ENCODE data around the gene VAV2.

The VAV2 gene

DNA sequence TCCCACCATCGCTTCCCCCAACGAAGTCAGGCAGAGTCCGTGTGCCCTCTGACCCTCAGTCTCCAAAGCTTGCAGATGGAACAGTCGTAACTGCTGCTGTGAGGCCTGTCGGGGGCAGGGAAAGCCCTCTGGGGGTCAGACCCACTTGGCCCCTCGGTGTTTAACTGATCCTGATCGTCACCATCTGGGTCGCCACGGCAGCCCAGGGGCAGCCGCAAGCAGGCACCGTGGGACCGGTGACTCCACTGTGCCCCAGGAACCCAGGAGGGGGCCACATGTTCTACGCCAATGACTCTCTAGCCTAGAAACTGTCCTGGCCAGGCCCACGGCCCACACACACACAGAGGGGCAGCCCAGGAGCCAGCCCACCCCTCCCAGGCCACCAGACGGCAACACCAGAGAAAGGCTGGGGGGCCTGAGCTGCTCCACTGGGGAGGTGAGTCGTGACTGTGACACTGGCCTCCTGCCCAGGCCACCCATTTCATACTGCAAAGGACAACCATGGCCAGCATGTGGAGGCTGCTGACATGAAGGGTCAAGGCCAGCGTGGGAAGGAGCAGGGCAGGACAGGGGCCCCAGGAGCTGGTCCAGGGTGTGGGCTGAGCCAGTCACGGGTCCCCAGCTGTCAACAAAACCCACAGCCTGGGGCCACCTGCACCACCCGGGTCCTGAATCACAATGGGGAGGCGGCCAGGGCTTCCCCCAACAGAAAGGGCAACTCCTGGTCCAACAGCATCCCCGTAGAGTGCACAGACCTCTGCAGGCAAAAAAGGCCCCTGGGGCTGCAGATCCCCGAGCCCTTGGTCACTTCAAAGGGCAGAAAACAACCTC, 20.8 kb downstream of the VAV2 start:
- no peak overlapping the region for H2AK5ac ChIP-seq (ENCODE audit: low read length)
- H3K4ac ChIP-seq (ENCODE audit: low read depth, low read length), result peak overlapping the region; percentile 97
- no peaks in the 10 kb centered on the region for H3K27me3 ChIP-seq (ENCODE audit: insufficient read depth, low read length)
- peaks cover 44 to 56% of the 10 kb centered on the region in 2 experiments for H3K4me1 ChIP-seq (ENCODE audit: control insufficient read depth in 1 of 2, insufficient read depth in 2 of 2, low read length in 2 of 2)
- peaks cover 2% of the 10 kb centered on the region for H3K79me1 ChIP-seq (ENCODE audit: low read length)
- H2BK120ac ChIP-seq (ENCODE audit: insufficient read depth, low read length, poor library complexity), result no peak overlapping the region
- H2BK5ac ChIP-seq (ENCODE audit: low read depth, low read length, poor library complexity), result no peak overlapping the region
- H3K4me2 ChIP-seq (ENCODE audit: low read length), result no peak overlapping the region
- no peak overlapping the region for H3K18ac ChIP-seq (ENCODE audit: low read length)
- no peak overlapping the region for H3K23ac ChIP-seq (ENCODE audit: low read length)
- no peak overlapping the region for H2BK12ac ChIP-seq (ENCODE audit: low read length)
- no peak overlapping the region for H4K8ac ChIP-seq (ENCODE audit: low read depth, low read length)
- peaks cover 3% of the 10 kb centered on the region for H3K9me3 ChIP-seq (ENCODE audit: insufficient read depth, low read depth, low read length)
- no peak overlapping the region for H4K12ac ChIP-seq (ENCODE audit: low read depth, low read length)
- H3K14ac ChIP-seq (ENCODE audit: low read length), result peak overlapping the region; percentile 19
- H3K27ac ChIP-seq (ENCODE audit: low read depth, low read length), result no peak overlapping the region
- H3K4me3 ChIP-seq (ENCODE audit: low read depth, low read length), result no peak overlapping the region
- H3K36me3 ChIP-seq (ENCODE audit: control insufficient read depth in 1 of 2, insufficient read depth in 2 of 2, low read length in 2 of 2), result peaks cover 5 to 11% of the 10 kb centered on the region in 2 experiments
- no CpG with 5 or more reads among the region's 22 CpGs for WGBS (ENCODE audit: extremely low coverage, insufficient coverage, insufficient read length)
- no peak overlapping the region for H4K91ac ChIP-seq (ENCODE audit: low read depth, low read length)
- H2AFZ ChIP-seq (ENCODE audit: insufficient read depth, low read length, poor library complexity), result peak overlapping the region; percentile 32
- H3K9ac ChIP-seq (ENCODE audit: low read length), result no peak overlapping the region
- H3K79me2 ChIP-seq (ENCODE audit: control insufficient read depth, insufficient read depth, low read length, poor library complexity), result peaks cover 68% of the 10 kb centered on the region
- DNase-seq, result no peak

DNA sequence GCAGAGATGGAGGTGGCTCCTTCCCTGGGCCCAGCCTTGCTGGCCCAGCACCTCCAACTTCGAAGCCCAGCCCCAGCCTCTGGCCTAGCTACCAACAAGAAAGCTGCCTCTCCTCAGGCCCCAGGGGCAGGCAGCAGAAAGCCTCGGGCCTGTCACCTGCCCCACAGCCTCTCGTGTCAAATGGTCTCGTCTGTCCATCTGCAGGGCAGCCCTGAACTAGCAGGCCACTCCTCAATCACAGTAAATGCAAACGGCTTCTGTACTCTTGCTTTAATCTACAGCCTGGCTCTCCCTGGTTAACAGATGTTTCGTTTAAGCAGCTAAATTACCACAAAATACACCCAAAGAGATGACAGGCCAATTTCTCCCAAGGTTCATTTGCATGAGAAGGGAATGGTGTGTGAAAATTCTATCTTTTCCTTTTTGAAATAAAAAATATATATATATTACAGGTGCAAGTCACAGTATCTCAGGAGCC, 21.5 kb downstream of the VAV2 start:
- H3K18ac ChIP-seq (ENCODE audit: low read length), result no peak overlapping the region
- no peak overlapping the region for H2AK5ac ChIP-seq (ENCODE audit: low read length)
- no peaks in the 10 kb centered on the region for H3K27me3 ChIP-seq (ENCODE audit: insufficient read depth, low read length)
- H3K4me3 ChIP-seq (ENCODE audit: low read depth, low read length), result no peak overlapping the region
- H4K12ac ChIP-seq (ENCODE audit: low read depth, low read length), result no peak overlapping the region
- no peak overlapping the region for H4K91ac ChIP-seq (ENCODE audit: low read depth, low read length)
- peaks cover 2% of the 10 kb centered on the region for H3K79me1 ChIP-seq (ENCODE audit: low read length)
- no CpG with 5 or more reads among the region's 6 CpGs for WGBS (ENCODE audit: extremely low coverage, insufficient coverage, insufficient read length)
- H3K27ac ChIP-seq (ENCODE audit: low read depth, low read length), result no peak overlapping the region
- no peak overlapping the region for H3K4me2 ChIP-seq (ENCODE audit: low read length)
- H3K4me1 ChIP-seq (ENCODE audit: control insufficient read depth in 1 of 2, insufficient read depth in 2 of 2, low read length in 2 of 2), result peaks cover 44 to 54% of the 10 kb centered on the region in 2 experiments
- H3K9me3 ChIP-seq (ENCODE audit: insufficient read depth, low read depth, low read length), result peaks cover 3% of the 10 kb centered on the region
- H3K36me3 ChIP-seq (ENCODE audit: control insufficient read depth in 1 of 2, insufficient read depth in 2 of 2, low read length in 2 of 2), result peaks cover 5 to 11% of the 10 kb centered on the region in 2 experiments
- H3K9ac ChIP-seq (ENCODE audit: low read length), result no peak overlapping the region
- H3K14ac ChIP-seq (ENCODE audit: low read length), result no peak overlapping the region
- H3K4ac ChIP-seq (ENCODE audit: low read depth, low read length), result peak overlapping the region; percentile 97
- no peak overlapping the region for H2BK5ac ChIP-seq (ENCODE audit: low read depth, low read length, poor library complexity)
- no peak overlapping the region for H2BK120ac ChIP-seq (ENCODE audit: insufficient read depth, low read length, poor library complexity)
- H4K8ac ChIP-seq (ENCODE audit: low read depth, low read length), result no peak overlapping the region
- H2BK12ac ChIP-seq (ENCODE audit: low read length), result no peak overlapping the region
- no peak for DNase-seq
- H3K23ac ChIP-seq (ENCODE audit: low read length), result no peak overlapping the region
- peaks cover 67% of the 10 kb centered on the region for H3K79me2 ChIP-seq (ENCODE audit: control insufficient read depth, insufficient read depth, low read length, poor library complexity)
- no peak overlapping the region for H2AFZ ChIP-seq (ENCODE audit: insufficient read depth, low read length, poor library complexity)

DNA sequence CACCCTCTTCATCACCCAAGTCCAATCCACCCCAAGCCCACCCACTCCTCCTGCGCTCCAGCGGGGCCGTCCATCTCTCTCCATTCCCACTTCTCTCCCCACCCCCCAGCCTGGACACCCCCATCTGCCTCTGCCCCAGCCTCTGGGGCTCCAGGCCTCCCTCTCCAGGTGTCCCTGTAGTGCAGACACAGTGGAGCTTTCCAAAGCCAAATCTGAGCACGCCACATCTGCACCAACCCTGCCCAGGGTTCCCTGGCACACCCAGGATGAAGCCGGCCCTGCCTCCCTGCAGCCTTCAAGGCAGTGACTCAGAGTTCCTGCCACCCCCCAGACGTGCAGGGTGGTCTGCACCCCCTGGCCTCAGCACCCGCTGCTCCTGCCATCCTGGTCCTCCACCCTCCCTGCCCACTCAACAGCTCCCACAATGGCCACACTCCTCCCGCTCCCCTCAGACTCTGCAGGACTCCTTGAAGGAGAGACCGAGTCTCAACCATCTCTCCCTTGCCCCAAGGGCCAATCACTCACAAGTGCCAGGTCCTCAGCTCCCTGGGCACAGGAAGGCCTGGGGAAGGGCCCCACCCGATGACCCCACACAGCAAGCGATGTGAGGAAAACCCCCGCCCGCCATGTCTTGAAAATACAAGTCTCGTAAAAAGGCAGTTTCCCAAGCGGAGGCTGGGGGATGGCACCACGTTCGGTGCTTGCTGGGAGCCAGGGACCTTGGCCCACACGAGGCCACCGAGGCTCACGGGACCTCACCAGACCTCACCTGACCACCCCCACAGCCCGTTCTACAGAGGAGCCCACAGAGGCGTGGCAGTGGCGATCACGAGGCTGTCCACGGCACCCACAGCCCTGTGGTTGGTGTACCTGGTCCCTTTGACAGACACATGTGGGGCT, 22.2 kb downstream of the VAV2 start:
- Histone ChIP-seq H3K9ac (ENCODE audit: low read length) (no peak overlapping the region), H3K4me3 (ENCODE audit: low read depth, low read length) (no peak overlapping the region), H4K12ac (ENCODE audit: low read depth, low read length) (no peak overlapping the region), H3K18ac (ENCODE audit: low read length) (no peak overlapping the region), H3K27me3 (ENCODE audit: insufficient read depth, low read length) (no peaks in the 10 kb centered on the region), H3K4me2 (ENCODE audit: low read length) (no peak overlapping the region), H3K9me3 (ENCODE audit: insufficient read depth, low read depth, low read length) (peaks cover 3% of the 10 kb centered on the region), H3K4me1 (ENCODE audit: control insufficient read depth in 1 of 2, insufficient read depth in 2 of 2, low read length in 2 of 2) (peaks cover 41 to 51% of the 10 kb centered on the region in 2 experiments), H4K91ac (ENCODE audit: low read depth, low read length) (no peak overlapping the region), H3K23ac (ENCODE audit: low read length) (no peak overlapping the region), H2BK120ac (ENCODE audit: insufficient read depth, low read length, poor library complexity) (no peak overlapping the region), H3K27ac (ENCODE audit: low read depth, low read length) (no peak overlapping the region), H2AFZ (ENCODE audit: insufficient read depth, low read length, poor library complexity) (no peak overlapping the region), H3K79me1 (ENCODE audit: low read length) (peaks cover 2% of the 10 kb centered on the region), H3K79me2 (ENCODE audit: control insufficient read depth, insufficient read depth, low read length, poor library complexity) (peaks cover 65% of the 10 kb centered on the region), H2BK12ac (ENCODE audit: low read length) (no peak overlapping the region), H3K36me3 (ENCODE audit: control insufficient read depth in 1 of 2, insufficient read depth in 2 of 2, low read length in 2 of 2) (peaks cover 5 to 11% of the 10 kb centered on the region in 2 experiments), H3K14ac (ENCODE audit: low read length) (no peak overlapping the region), H2BK5ac (ENCODE audit: low read depth, low read length, poor library complexity) (no peak overlapping the region), H2AK5ac (ENCODE audit: low read length) (no peak overlapping the region), H3K4ac (ENCODE audit: low read depth, low read length) (peak overlapping the region; percentile 83), H4K8ac (ENCODE audit: low read depth, low read length) (no peak overlapping the region)
- DNase-seq, result no peak
- WGBS (ENCODE audit: extremely low coverage, insufficient coverage, insufficient read length), result no CpG with 5 or more reads among the region's 25 CpGs

DNA sequence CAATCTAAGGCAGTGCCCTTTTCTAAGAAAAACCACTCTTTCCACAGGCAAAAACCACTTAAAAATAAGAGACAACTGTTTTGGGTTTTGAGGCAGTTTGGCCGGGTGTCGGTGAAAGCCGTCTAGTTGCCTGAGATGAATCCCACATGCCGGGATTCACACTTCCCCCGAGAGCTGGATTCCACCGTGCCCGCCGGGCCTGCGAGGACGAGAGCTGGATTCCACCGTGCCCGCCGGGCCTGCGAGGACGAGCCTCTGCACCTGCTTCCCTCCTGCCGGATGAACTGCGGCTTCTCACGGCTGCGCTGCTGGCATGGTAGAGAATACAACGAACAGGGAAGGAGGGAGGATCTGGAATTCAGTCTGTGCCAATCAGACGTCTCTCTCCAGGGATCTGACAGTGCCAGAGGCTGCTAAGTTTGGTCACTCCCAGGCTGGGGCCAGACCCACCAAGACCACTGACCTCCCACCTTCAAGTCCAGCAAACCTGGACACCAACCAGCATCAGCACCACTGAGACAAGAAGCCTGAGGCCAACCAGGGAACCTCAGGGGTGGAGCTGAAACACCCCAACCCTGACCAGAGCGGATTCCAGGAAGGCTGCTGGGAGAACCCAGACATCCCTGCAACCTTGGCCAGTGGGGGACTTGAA, 23.0 kb downstream of the VAV2 start:
- Histone ChIP-seq H3K79me1 (ENCODE audit: low read length) (peaks cover 2% of the 10 kb centered on the region), H3K27ac (ENCODE audit: low read depth, low read length) (no peak overlapping the region), H3K18ac (ENCODE audit: low read length) (no peak overlapping the region), H2AFZ (ENCODE audit: insufficient read depth, low read length, poor library complexity) (no peak overlapping the region), H3K9ac (ENCODE audit: low read length) (no peak overlapping the region), H3K9me3 (ENCODE audit: insufficient read depth, low read depth, low read length) (peaks cover 3% of the 10 kb centered on the region), H2BK5ac (ENCODE audit: low read depth, low read length, poor library complexity) (no peak overlapping the region), H4K12ac (ENCODE audit: low read depth, low read length) (no peak overlapping the region), H3K4me1 (ENCODE audit: control insufficient read depth in 1 of 2, insufficient read depth in 2 of 2, low read length in 2 of 2) (peaks cover 33 to 43% of the 10 kb centered on the region in 2 experiments), H3K4ac (ENCODE audit: low read depth, low read length) (peak overlapping the region; percentile 83), H4K8ac (ENCODE audit: low read depth, low read length) (no peak overlapping the region), H2BK120ac (ENCODE audit: insufficient read depth, low read length, poor library complexity) (no peak overlapping the region), H3K23ac (ENCODE audit: low read length) (no peak overlapping the region), H2AK5ac (ENCODE audit: low read length) (no peak overlapping the region), H3K36me3 (ENCODE audit: control insufficient read depth in 1 of 2, insufficient read depth in 2 of 2, low read length in 2 of 2) (peaks cover 3 to 11% of the 10 kb centered on the region in 2 experiments), H3K27me3 (ENCODE audit: insufficient read depth, low read length) (no peaks in the 10 kb centered on the region), H3K4me3 (ENCODE audit: low read depth, low read length) (no peak overlapping the region), H3K79me2 (ENCODE audit: control insufficient read depth, insufficient read depth, low read length, poor library complexity) (peaks cover 56% of the 10 kb centered on the region), H4K91ac (ENCODE audit: low read depth, low read length) (no peak overlapping the region), H2BK12ac (ENCODE audit: low read length) (no peak overlapping the region), H3K4me2 (ENCODE audit: low read length) (no peak overlapping the region), H3K14ac (ENCODE audit: low read length) (no peak overlapping the region)
- WGBS (ENCODE audit: extremely low coverage, insufficient coverage, insufficient read length), result no CpG with 5 or more reads among the region's 22 CpGs
- peak in 1 of 2 donors; percentile 20 for DNase-seq
